ENCODE data around the gene ZCWPW2. TPM values are rescaled to one million over a fixed set of nuclear protein-coding genes. Genes with fewer than 3 reads are reported as not detected.
A peak's percentile ranks its signal among the peaks of the same experiment; 100 is the strongest.

The ZCWPW2 gene
- total RNA-seq, 1 donor from 2014 or later, result 2.1 TPM

- Histone ChIP-seq H3K36me3 (ENCODE audit: control insufficient read depth in 3 of 3, insufficient read depth in 3 of 3, low read length in 3 of 3) (peaks cover 3 to 33% (median 20%) of the 10 kb centered on the region in 3 donors), H3K27ac (ENCODE audit: low read depth, low read length) (no peak overlapping the region), H3K4me3 (ENCODE audit: low read length in 3 of 3) (no peak overlapping the region), H3K9me3 (ENCODE audit: control insufficient read depth in 3 of 3, low read length in 3 of 3) (no peaks in the 10 kb centered on the region), H3K4me1 (ENCODE audit: control insufficient read depth in 3 of 3, insufficient read depth in 3 of 3, low read length in 3 of 3) (no peaks in the 10 kb centered on the region), H3K27me3 (ENCODE audit: control insufficient read depth in 3 of 3, insufficient read depth in 3 of 3, low read length in 3 of 3) (no peaks in the 10 kb centered on the region), H3K9ac (ENCODE audit: low read depth in 1 of 3, low read length in 3 of 3) (no peak overlapping the region)
Observed at GRCh38 chr3:28326458-28326926, 22.0 kb upstream of the ZCWPW2 start.

GRCh38 chr3:28328188-28329151 lies 20.1 kb upstream of the ZCWPW2 start:
- peaks cover 3 to 33% (median 23%) of the 10 kb centered on the region in 3 donors for H3K36me3 ChIP-seq (ENCODE audit: control insufficient read depth in 3 of 3, insufficient read depth in 3 of 3, low read length in 3 of 3)
- H3K27me3 ChIP-seq (ENCODE audit: control insufficient read depth in 3 of 3, insufficient read depth in 3 of 3, low read length in 3 of 3), result no peaks in the 10 kb centered on the region
- H3K4me1 ChIP-seq (ENCODE audit: control insufficient read depth in 3 of 3, insufficient read depth in 3 of 3, low read length in 3 of 3), result no peaks in the 10 kb centered on the region
- H3K9me3 ChIP-seq (ENCODE audit: control insufficient read depth in 3 of 3, low read length in 3 of 3), result no peaks in the 10 kb centered on the region
- H3K4me3 ChIP-seq (ENCODE audit: low read length in 3 of 3), result no peak overlapping the region
- H3K9ac ChIP-seq (ENCODE audit: low read depth in 1 of 3, low read length in 3 of 3), result no peak overlapping the region
- H3K27ac ChIP-seq (ENCODE audit: low read depth, low read length), result no peak overlapping the region

GRCh38 chr3:28334552-28334951 lies 14.0 kb upstream of the ZCWPW2 start:
- no peak overlapping the region for H3K9ac ChIP-seq (ENCODE audit: low read depth in 1 of 3, low read length in 3 of 3)
- H3K27ac ChIP-seq (ENCODE audit: low read depth, low read length), result no peak overlapping the region
- H3K4me3 ChIP-seq (ENCODE audit: low read length in 3 of 3), result no peak overlapping the region
- H3K4me1 ChIP-seq (ENCODE audit: control insufficient read depth in 3 of 3, insufficient read depth in 3 of 3, low read length in 3 of 3), result no peaks in the 10 kb centered on the region
- no peaks in the 10 kb centered on the region for H3K27me3 ChIP-seq (ENCODE audit: control insufficient read depth in 3 of 3, insufficient read depth in 3 of 3, low read length in 3 of 3)
- no peaks in the 10 kb centered on the region for H3K9me3 ChIP-seq (ENCODE audit: control insufficient read depth in 3 of 3, low read length in 3 of 3)
- H3K36me3 ChIP-seq (ENCODE audit: control insufficient read depth in 3 of 3, insufficient read depth in 3 of 3, low read length in 3 of 3), result peaks cover 3 to 32% (median 23%) of the 10 kb centered on the region in 3 donors

GRCh38 chr3:28335246-28335645 lies 13.3 kb upstream of the ZCWPW2 start:
- no peaks in the 10 kb centered on the region for H3K9me3 ChIP-seq (ENCODE audit: control insufficient read depth in 3 of 3, low read length in 3 of 3)
- H3K27me3 ChIP-seq (ENCODE audit: control insufficient read depth in 3 of 3, insufficient read depth in 3 of 3, low read length in 3 of 3), result no peaks in the 10 kb centered on the region
- no peak overlapping the region for H3K27ac ChIP-seq (ENCODE audit: low read depth, low read length)
- no peak overlapping the region for H3K9ac ChIP-seq (ENCODE audit: low read depth in 1 of 3, low read length in 3 of 3)
- peaks cover 3 to 32% (median 19%) of the 10 kb centered on the region in 3 donors for H3K36me3 ChIP-seq (ENCODE audit: control insufficient read depth in 3 of 3, insufficient read depth in 3 of 3, low read length in 3 of 3)
- no peaks in the 10 kb centered on the region for H3K4me1 ChIP-seq (ENCODE audit: control insufficient read depth in 3 of 3, insufficient read depth in 3 of 3, low read length in 3 of 3)
- H3K4me3 ChIP-seq (ENCODE audit: low read length in 3 of 3), result no peak overlapping the region

GRCh38 chr3:28337230-28337629 lies 11.3 kb upstream of the ZCWPW2 start:
- no peaks in the 10 kb centered on the region for H3K9me3 ChIP-seq (ENCODE audit: control insufficient read depth in 3 of 3, low read length in 3 of 3)
- no peak overlapping the region for H3K9ac ChIP-seq (ENCODE audit: low read depth in 1 of 3, low read length in 3 of 3)
- H3K4me3 ChIP-seq (ENCODE audit: low read length in 3 of 3), result no peak overlapping the region
- no peak overlapping the region for H3K27ac ChIP-seq (ENCODE audit: low read depth, low read length)
- no peaks in the 10 kb centered on the region for H3K27me3 ChIP-seq (ENCODE audit: control insufficient read depth in 3 of 3, insufficient read depth in 3 of 3, low read length in 3 of 3)
- H3K36me3 ChIP-seq (ENCODE audit: control insufficient read depth in 3 of 3, insufficient read depth in 3 of 3, low read length in 3 of 3), result peaks cover 3 to 32% (median 19%) of the 10 kb centered on the region in 3 donors
- H3K4me1 ChIP-seq (ENCODE audit: control insufficient read depth in 3 of 3, insufficient read depth in 3 of 3, low read length in 3 of 3), result no peaks in the 10 kb centered on the region

- H3K9ac ChIP-seq (ENCODE audit: low read depth in 1 of 3, low read length in 3 of 3), result no peak overlapping the region
- H3K36me3 ChIP-seq (ENCODE audit: control insufficient read depth in 3 of 3, insufficient read depth in 3 of 3, low read length in 3 of 3), result peaks cover 3 to 6% (median 3%) of the 10 kb centered on the region in 3 donors
- no peak overlapping the region for H3K27ac ChIP-seq (ENCODE audit: low read depth, low read length)
- H3K27me3 ChIP-seq (ENCODE audit: control insufficient read depth in 3 of 3, insufficient read depth in 3 of 3, low read length in 3 of 3), result no peaks in the 10 kb centered on the region
- H3K9me3 ChIP-seq (ENCODE audit: control insufficient read depth in 3 of 3, low read length in 3 of 3), result no peaks in the 10 kb centered on the region
- peaks cover 8 to 20% (median 18%) of the 10 kb centered on the region in 3 donors for H3K4me1 ChIP-seq (ENCODE audit: control insufficient read depth in 3 of 3, insufficient read depth in 3 of 3, low read length in 3 of 3)
- no peak overlapping the region for H3K4me3 ChIP-seq (ENCODE audit: low read length in 3 of 3)
Observed at GRCh38 chr3:28343144-28343543, 5.4 kb upstream of the ZCWPW2 start.

- no peak overlapping the region for H3K9ac ChIP-seq (ENCODE audit: low read depth in 1 of 3, low read length in 3 of 3)
- no peaks in the 10 kb centered on the region for H3K9me3 ChIP-seq (ENCODE audit: control insufficient read depth in 3 of 3, low read length in 3 of 3)
- H3K27me3 ChIP-seq (ENCODE audit: control insufficient read depth in 3 of 3, insufficient read depth in 3 of 3, low read length in 3 of 3), result no peaks in the 10 kb centered on the region
- no peak overlapping the region for H3K27ac ChIP-seq (ENCODE audit: low read depth, low read length)
- H3K4me3 ChIP-seq (ENCODE audit: low read length in 3 of 3), result no peak overlapping the region
- peaks cover 10 to 24% (median 18%) of the 10 kb centered on the region in 3 donors for H3K4me1 ChIP-seq (ENCODE audit: control insufficient read depth in 3 of 3, insufficient read depth in 3 of 3, low read length in 3 of 3)
- H3K36me3 ChIP-seq (ENCODE audit: control insufficient read depth in 3 of 3, insufficient read depth in 3 of 3, low read length in 3 of 3), result no peaks in the 10 kb centered on the region
Observed at GRCh38 chr3:28345690-28346089, 2.8 kb upstream of the ZCWPW2 start.

- Histone ChIP-seq H3K4me1 (ENCODE audit: control insufficient read depth in 3 of 3, insufficient read depth in 3 of 3, low read length in 3 of 3) (peaks cover 10 to 24% (median 18%) of the 10 kb centered on the region in 3 donors), H3K9ac (ENCODE audit: low read depth in 1 of 3, low read length in 3 of 3) (peak overlapping the region; percentile 97 to 98 (median 97)), H3K27ac (ENCODE audit: low read depth, low read length) (peak overlapping the region; percentile 99), H3K9me3 (ENCODE audit: control insufficient read depth in 3 of 3, low read length in 3 of 3) (no peaks in the 10 kb centered on the region), H3K27me3 (ENCODE audit: control insufficient read depth in 3 of 3, insufficient read depth in 3 of 3, low read length in 3 of 3) (no peaks in the 10 kb centered on the region), H3K36me3 (ENCODE audit: control insufficient read depth in 3 of 3, insufficient read depth in 3 of 3, low read length in 3 of 3) (peaks cover 0 to 2% (median 0%) of the 10 kb centered on the region in 3 donors), H3K4me3 (ENCODE audit: low read length in 3 of 3) (peak overlapping the region; percentile 91 to 96 (median 93))
Observed at GRCh38 chr3:28347374-28348264, 902 bp upstream of the ZCWPW2 start.

- no peaks in the 10 kb centered on the region for H3K27me3 ChIP-seq (ENCODE audit: control insufficient read depth in 3 of 3, insufficient read depth in 3 of 3, low read length in 3 of 3)
- peaks cover 0 to 3% (median 0%) of the 10 kb centered on the region in 3 donors for H3K36me3 ChIP-seq (ENCODE audit: control insufficient read depth in 3 of 3, insufficient read depth in 3 of 3, low read length in 3 of 3)
- peaks cover 0 to 2% (median 0%) of the 10 kb centered on the region in 3 donors for H3K9me3 ChIP-seq (ENCODE audit: control insufficient read depth in 3 of 3, low read length in 3 of 3)
- peak overlapping the region; percentile 91 to 96 (median 93) for H3K4me3 ChIP-seq (ENCODE audit: low read length in 3 of 3)
- H3K4me1 ChIP-seq (ENCODE audit: control insufficient read depth in 3 of 3, insufficient read depth in 3 of 3, low read length in 3 of 3), result peaks cover 10 to 24% (median 18%) of the 10 kb centered on the region in 3 donors
- peak overlapping the region; percentile 97 to 98 (median 97) for H3K9ac ChIP-seq (ENCODE audit: low read depth in 1 of 3, low read length in 3 of 3)
- peak overlapping the region; percentile 99 for H3K27ac ChIP-seq (ENCODE audit: low read depth, low read length)
Observed at GRCh38 chr3:28348265-28348628, 274 bp upstream of the ZCWPW2 start.
